GM12874 (cell line): ENCODE results near the gene PTPN12.

Experiments used
- TF ChIP-seq, protein P1 (sequence below): IDR thresholded peaks from 2 replicates; pipeline ENCODE4 v1.5.1; 2011; ENCODE audit warnings: low read depth, mild to moderate bottlenecking, control low read depth, low read length, moderate library complexity; ENCODE audit not compliant: insufficient read depth

PTPN12 gene

DNA sequence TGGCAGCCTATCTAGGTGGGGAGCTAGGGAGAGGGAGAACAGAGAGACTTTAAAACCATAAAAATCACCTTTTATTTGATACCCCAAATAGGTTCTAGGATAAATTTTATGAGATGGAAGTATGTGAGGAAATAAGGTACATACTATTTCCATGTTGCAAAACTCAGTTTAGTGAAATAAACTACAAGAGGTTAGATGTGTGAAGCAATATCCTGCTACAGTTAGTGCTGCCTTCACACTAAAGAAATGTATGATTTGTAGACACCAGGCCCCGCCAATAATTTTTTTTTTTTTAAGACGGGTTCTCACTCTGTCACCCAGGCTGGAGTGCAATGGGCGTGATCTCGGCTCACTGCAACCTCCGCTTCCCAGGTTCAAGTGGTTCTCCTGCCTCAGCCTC lies 124.7 kb downstream of the PTPN12 start:
- TF ChIP-seq, protein P1, sequence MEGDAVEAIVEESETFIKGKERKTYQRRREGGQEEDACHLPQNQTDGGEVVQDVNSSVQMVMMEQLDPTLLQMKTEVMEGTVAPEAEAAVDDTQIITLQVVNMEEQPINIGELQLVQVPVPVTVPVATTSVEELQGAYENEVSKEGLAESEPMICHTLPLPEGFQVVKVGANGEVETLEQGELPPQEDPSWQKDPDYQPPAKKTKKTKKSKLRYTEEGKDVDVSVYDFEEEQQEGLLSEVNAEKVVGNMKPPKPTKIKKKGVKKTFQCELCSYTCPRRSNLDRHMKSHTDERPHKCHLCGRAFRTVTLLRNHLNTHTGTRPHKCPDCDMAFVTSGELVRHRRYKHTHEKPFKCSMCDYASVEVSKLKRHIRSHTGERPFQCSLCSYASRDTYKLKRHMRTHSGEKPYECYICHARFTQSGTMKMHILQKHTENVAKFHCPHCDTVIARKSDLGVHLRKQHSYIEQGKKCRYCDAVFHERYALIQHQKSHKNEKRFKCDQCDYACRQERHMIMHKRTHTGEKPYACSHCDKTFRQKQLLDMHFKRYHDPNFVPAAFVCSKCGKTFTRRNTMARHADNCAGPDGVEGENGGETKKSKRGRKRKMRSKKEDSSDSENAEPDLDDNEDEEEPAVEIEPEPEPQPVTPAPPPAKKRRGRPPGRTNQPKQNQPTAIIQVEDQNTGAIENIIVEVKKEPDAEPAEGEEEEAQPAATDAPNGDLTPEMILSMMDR: no peak

DNA sequence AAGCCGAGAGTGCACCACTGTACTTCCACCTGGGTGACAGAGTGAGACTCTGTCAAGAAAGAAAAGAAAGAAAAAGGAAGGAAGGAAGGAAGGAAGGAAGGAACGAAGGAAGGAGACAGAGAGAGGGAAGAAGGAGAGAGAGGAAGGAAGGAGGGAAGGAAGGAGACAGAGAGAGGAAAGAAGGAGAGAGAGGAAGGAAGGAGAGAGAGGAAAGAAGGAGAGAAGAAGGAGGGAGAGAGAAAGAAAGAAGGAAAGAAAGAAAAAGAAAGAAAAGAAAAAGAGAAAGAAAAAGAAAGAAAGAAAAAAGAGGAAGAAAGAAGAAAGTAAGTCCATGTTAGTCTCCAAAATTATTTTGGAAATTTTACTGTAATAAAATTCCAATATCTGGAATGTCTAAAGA lies 125.8 kb downstream of the PTPN12 start:
- TF ChIP-seq, protein P1: no peak

DNA sequence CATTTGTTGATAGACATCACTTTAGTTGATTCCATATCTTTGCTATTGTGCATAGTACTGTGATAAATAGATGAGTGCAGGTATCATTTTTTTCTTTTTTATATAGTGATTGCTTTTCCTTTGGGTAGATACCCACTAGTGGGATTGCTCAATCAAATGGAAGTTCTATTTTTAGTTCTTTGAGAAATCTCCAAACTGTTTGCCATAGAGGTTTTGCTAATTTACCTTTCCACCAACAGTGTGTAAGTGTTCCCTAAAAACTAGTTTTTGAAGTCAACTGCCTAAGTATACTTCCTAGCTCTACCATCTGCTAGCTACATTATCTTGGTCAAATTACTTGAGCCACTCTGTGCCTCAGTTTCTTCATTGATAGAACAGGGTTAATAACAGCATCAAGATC lies 127.6 kb downstream of the PTPN12 start:
- TF ChIP-seq, protein P1: no peak

DNA sequence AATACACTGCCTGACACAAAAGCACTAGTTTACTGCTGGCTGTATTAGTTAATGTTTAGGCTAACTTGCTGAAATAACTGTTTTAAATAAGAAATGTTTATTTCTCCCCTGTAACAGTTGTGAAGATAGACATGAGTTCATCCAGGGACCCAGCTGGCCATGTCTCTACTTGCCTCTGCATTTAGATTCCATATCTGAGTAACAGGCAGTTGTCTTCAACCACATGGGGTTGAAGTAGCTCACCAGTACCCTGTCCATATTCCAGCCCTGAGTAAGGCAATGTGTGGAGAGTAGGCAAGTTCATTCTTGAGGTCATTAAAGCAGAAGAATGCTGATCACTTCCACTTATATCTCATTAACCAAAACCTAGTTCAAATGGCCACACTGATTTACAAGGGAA lies 128.1 kb downstream of the PTPN12 start:
- TF ChIP-seq, protein P1: no peak

DNA sequence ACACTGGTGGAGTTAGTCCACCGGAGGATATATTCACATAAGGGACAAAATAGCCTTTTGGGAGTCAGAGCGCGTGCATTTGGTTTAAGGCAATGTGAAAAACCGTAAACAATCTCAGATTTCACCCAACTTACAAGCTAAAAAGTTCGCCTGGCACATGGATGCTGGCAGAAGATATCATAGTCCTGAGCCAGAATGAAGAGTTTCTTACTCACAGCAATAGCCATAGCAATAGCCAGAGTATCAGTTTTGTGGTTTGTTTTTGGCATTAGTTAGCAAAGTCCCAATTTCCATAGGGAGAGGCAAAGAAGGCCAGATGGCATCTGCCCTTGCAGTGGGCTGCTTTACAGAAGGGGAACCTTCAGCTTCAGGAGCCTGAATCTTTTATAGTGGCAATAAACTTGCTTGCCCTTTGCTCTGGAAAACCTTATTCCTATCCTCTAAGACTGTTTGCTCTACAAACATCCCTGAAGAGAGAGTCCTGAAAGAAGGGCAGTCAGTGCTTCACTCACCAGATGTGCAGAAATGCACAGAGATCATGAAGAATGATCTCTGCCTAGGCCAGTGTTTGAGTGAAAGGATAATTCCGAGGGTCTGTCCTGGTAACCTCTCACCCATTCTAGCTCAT lies 130.5 kb downstream of the PTPN12 start:
- TF ChIP-seq, protein P1: no peak

DNA sequence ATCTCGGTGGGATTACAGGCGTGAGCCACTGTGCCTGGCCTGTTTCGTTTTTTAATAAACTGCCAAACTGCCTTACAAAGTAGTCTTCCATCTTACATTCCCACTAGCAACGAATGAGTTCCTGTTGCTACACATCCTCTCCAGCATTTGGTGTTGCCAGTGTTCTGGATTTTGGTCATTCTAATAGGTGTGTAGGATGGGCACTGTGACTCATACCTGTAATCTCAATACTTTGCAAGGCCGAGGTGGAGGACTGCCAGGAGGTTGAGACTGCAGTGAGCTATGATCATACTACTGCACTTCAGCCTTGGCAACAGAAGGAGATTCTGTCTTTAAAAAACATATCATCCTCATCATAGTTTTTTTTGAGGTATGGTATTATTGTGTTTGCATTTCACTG lies 137.8 kb downstream of the PTPN12 start:
- TF ChIP-seq, protein P1: no peak

DNA sequence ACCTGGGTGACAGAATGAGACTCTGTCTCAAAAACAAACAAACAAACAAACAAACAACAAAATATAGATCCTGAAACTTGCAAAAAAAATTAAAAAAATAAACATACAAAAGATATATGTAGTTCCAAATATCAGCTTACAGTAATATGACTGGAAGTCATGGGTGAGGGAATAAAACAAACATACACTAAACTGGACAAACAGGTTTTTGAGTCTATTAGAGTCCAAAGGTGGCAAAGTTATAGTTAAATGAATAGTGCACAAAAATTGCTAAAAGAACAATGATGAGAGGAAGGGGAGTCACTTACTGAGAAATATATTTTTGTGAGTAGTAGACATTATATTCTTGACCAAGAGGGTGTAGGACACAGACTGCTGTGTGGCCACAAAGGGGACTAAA lies 142.5 kb downstream of the PTPN12 start:
- TF ChIP-seq, protein P1: no peak

DNA sequence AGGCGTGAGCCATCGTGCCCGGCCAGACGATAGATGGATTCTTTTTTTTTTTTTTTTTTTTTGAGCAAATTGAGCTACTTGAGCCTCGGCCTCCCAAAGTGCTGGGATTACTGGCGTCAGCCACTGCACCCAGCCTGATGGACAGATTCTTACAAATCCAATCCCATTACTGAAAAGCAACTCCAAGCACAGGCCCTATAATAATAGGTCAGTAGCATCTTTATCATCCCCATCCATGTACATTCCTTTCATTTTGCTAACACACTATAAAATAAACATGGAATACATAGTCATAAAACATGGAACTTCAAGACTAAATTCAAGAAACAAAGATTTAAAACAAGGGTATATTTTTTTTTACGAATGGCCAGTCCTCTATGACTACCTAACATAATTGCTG lies 143.2 kb downstream of the PTPN12 start:
- TF ChIP-seq, protein P1: no peak
